ENCODE data around the gene ATPAF1. TPM values are rescaled to one million over a fixed set of nuclear protein-coding genes. Genes with fewer than 3 reads are reported as not detected.

Gene ATPAF1
- total RNA-seq, 2 donors from 2014 or later, result 56.1 to 84.2 TPM

DNA sequence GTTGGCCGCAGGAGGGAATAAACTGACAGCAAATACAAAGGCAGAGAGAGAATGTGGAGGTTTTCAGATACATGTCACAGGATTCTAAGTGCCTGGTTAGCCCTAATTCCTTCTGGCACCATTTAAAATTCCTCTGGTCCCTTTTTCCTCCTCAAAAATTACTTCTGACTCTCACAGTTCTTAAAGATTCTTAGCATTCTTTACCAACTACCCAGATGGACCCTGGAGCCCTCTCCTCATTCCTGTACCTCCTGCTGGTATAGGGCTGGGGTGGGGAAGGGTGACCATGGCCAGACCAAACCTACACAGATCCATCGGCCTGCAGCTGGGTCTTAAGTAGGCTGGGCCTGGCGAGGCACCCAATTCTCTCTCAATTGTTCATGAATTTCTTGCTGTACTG, 71.3 kb downstream of the ATPAF1 start:
- H3K4me3 ChIP-seq (ENCODE audit: low read length), result no peak overlapping the region
- H3K9me3 Mint-ChIP-seq, result no peaks in the 10 kb centered on the region
- H3K9me3 ChIP-seq (ENCODE audit: control insufficient read depth, low read length), result no peaks in the 10 kb centered on the region
- H3K36me3 ChIP-seq (ENCODE audit: control insufficient read depth, insufficient read depth, low read length), result peaks cover 10% of the 10 kb centered on the region
- no peak overlapping the region for H3K4me3 Mint-ChIP-seq
- H3K4me1 ChIP-seq (ENCODE audit: control insufficient read depth, insufficient read depth, low read length), result no peaks in the 10 kb centered on the region
- no peaks in the 10 kb centered on the region for H3K27me3 ChIP-seq (ENCODE audit: control insufficient read depth, insufficient read depth, low read length, poor library complexity, severe bottlenecking)
- no peak overlapping the region for H3K9ac ChIP-seq (ENCODE audit: extremely low read depth, low read length, poor library complexity, severe bottlenecking)
- no peak for DNase-seq
- WGBS, 2 experiments (ENCODE audit: insufficient coverage in 1 of 2, insufficient read length in 1 of 2), result 92 to 96% methylated on average over 2 to 3 of the region's 3 CpGs
- TF ChIP-seq, protein P1, sequence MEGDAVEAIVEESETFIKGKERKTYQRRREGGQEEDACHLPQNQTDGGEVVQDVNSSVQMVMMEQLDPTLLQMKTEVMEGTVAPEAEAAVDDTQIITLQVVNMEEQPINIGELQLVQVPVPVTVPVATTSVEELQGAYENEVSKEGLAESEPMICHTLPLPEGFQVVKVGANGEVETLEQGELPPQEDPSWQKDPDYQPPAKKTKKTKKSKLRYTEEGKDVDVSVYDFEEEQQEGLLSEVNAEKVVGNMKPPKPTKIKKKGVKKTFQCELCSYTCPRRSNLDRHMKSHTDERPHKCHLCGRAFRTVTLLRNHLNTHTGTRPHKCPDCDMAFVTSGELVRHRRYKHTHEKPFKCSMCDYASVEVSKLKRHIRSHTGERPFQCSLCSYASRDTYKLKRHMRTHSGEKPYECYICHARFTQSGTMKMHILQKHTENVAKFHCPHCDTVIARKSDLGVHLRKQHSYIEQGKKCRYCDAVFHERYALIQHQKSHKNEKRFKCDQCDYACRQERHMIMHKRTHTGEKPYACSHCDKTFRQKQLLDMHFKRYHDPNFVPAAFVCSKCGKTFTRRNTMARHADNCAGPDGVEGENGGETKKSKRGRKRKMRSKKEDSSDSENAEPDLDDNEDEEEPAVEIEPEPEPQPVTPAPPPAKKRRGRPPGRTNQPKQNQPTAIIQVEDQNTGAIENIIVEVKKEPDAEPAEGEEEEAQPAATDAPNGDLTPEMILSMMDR (conservative IDR thresholded peaks at IDR 0.05), result no peak
- H3K4me1 Mint-ChIP-seq, result no peaks in the 10 kb centered on the region
- H3K27ac Mint-ChIP-seq, result no peak overlapping the region
- no peak overlapping the region for H3K27ac ChIP-seq (ENCODE audit: low read depth, low read length)
- H3K27me3 Mint-ChIP-seq (ENCODE audit: insufficient read depth), result no peaks in the 10 kb centered on the region
- peaks cover 18% of the 10 kb centered on the region for H3K36me3 Mint-ChIP-seq (ENCODE audit: low read depth)

DNA sequence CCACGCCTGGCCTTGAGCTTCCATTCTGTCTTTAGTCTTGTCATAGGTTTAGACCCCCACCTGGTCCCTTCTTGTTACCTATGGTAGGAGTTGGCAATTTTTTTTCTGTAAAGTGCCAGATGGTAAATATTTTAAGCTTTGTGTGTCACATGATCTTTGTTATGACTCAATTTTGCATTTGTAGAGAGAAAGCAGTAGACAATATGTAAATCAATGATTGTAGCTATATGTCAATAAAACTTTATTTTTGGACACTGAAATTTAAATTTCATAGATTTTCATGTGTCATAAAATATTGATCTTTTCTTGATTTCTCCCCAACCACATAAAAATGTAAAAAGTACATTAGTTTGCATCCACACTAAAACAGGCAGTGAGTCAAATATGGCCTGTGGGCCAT, 72.1 kb downstream of the ATPAF1 start:
- TF ChIP-seq, protein P1 (conservative IDR thresholded peaks at IDR 0.05), result no peak
- no peak overlapping the region for H3K27ac ChIP-seq (ENCODE audit: low read depth, low read length)
- WGBS, 2 experiments (ENCODE audit: insufficient coverage in 1 of 2, insufficient read length in 1 of 2), result 93% methylated on average over 1 of the region's 1 CpG; no CpG with 5 or more reads in 1 of the 2 experiments
- no peaks in the 10 kb centered on the region for H3K9me3 ChIP-seq (ENCODE audit: control insufficient read depth, low read length)
- no peaks in the 10 kb centered on the region for H3K4me1 ChIP-seq (ENCODE audit: control insufficient read depth, insufficient read depth, low read length)
- Mint-ChIP-seq H3K36me3 (ENCODE audit: low read depth) (peaks cover 22% of the 10 kb centered on the region), H3K27me3 (ENCODE audit: insufficient read depth) (no peaks in the 10 kb centered on the region), H3K27ac (no peak overlapping the region), H3K4me1 (no peaks in the 10 kb centered on the region), H3K4me3 (no peak overlapping the region), H3K9me3 (no peaks in the 10 kb centered on the region)
- no peaks in the 10 kb centered on the region for H3K27me3 ChIP-seq (ENCODE audit: control insufficient read depth, insufficient read depth, low read length, poor library complexity, severe bottlenecking)
- no peak overlapping the region for H3K4me3 ChIP-seq (ENCODE audit: low read length)
- DNase-seq, result no peak
- no peak overlapping the region for H3K9ac ChIP-seq (ENCODE audit: extremely low read depth, low read length, poor library complexity, severe bottlenecking)
- H3K36me3 ChIP-seq (ENCODE audit: control insufficient read depth, insufficient read depth, low read length), result peaks cover 17% of the 10 kb centered on the region

DNA sequence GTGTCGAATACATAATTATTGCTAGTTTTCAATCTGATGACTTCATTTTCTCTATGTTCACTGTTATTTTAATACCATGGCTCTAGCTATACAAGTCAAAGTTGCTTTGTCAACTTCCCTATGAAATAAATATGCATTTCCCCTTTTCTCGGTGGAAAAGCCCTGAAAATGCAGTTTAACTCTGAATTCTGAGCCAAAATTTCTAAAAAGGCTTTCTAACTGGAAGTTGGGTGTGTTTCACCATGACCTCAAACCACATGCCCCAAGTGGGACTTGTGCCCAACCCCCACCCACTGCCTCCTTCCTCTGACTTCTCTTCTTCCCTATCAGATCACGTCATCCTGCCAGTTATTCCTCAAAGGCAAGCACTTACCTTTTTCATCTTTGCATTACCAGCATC, 73.0 kb downstream of the ATPAF1 start:
- H3K27me3 ChIP-seq (ENCODE audit: control insufficient read depth, insufficient read depth, low read length, poor library complexity, severe bottlenecking), result no peaks in the 10 kb centered on the region
- H3K27ac Mint-ChIP-seq, result no peak overlapping the region
- no peak overlapping the region for H3K27ac ChIP-seq (ENCODE audit: low read depth, low read length)
- no peaks in the 10 kb centered on the region for H3K27me3 Mint-ChIP-seq (ENCODE audit: insufficient read depth)
- H3K4me3 Mint-ChIP-seq, result no peak overlapping the region
- TF ChIP-seq, protein P1 (conservative IDR thresholded peaks at IDR 0.05), result no peak
- H3K4me1 Mint-ChIP-seq, result no peaks in the 10 kb centered on the region
- H3K36me3 Mint-ChIP-seq (ENCODE audit: low read depth), result peaks cover 22% of the 10 kb centered on the region
- H3K9me3 Mint-ChIP-seq, result no peaks in the 10 kb centered on the region
- no peak overlapping the region for H3K9ac ChIP-seq (ENCODE audit: extremely low read depth, low read length, poor library complexity, severe bottlenecking)
- no peak for DNase-seq
- no peaks in the 10 kb centered on the region for H3K9me3 ChIP-seq (ENCODE audit: control insufficient read depth, low read length)
- H3K36me3 ChIP-seq (ENCODE audit: control insufficient read depth, insufficient read depth, low read length), result peaks cover 23% of the 10 kb centered on the region
- H3K4me1 ChIP-seq (ENCODE audit: control insufficient read depth, insufficient read depth, low read length), result no peaks in the 10 kb centered on the region
- WGBS, 2 experiments (ENCODE audit: insufficient coverage in 1 of 2, insufficient read length in 1 of 2), result 92 to 94% methylated on average over 2 to 3 of the region's 3 CpGs
- H3K4me3 ChIP-seq (ENCODE audit: low read length), result no peak overlapping the region
